ENCODE data around the gene KIF26B.

GRCh38 chr1:245260110-245260882 is 105.5 kb downstream of the KIF26B start:
- TF ChIP-seq RAD21 (IDR thresholded peaks at IDR 0.05; ENCODE audit: low read length) (no peak), POLR2A (IDR thresholded peaks at IDR 0.05; ENCODE audit: low read depth, low read length) (no peak), USF2 (IDR thresholded peaks at IDR 0.05; ENCODE audit: low read depth, low read length) (no peak), FOS (IDR thresholded peaks at IDR 0.05; ENCODE audit: low read depth, low read length) (no peak)

All from IMR-90 (cell line).